GM21576 (cell line): ENCODE measurements around the gene CAPN6.

ENCODE experiments used
- ATAC-seq: cut with Tn5 transposase; IDR thresholded peaks from one replicate; pipeline ENCODE4 v1.9.1; 2021; ENCODE audit warnings: mild to moderate bottlenecking, moderate library complexity; ENCODE audit not compliant: unreplicated experiment

The CAPN6 gene, protein sequence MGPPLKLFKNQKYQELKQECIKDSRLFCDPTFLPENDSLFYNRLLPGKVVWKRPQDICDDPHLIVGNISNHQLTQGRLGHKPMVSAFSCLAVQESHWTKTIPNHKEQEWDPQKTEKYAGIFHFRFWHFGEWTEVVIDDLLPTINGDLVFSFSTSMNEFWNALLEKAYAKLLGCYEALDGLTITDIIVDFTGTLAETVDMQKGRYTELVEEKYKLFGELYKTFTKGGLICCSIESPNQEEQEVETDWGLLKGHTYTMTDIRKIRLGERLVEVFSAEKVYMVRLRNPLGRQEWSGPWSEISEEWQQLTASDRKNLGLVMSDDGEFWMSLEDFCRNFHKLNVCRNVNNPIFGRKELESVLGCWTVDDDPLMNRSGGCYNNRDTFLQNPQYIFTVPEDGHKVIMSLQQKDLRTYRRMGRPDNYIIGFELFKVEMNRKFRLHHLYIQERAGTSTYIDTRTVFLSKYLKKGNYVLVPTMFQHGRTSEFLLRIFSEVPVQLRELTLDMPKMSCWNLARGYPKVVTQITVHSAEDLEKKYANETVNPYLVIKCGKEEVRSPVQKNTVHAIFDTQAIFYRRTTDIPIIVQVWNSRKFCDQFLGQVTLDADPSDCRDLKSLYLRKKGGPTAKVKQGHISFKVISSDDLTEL

GRCh38 chrX:111270339-111270738 lies at the start of gene CAPN6:
CAPN6 (minus strand) TSS chrX:111270483; CDS start chrX:111263936, 6,547 bp downstream.
- ATAC-seq = no peak

DNA sequence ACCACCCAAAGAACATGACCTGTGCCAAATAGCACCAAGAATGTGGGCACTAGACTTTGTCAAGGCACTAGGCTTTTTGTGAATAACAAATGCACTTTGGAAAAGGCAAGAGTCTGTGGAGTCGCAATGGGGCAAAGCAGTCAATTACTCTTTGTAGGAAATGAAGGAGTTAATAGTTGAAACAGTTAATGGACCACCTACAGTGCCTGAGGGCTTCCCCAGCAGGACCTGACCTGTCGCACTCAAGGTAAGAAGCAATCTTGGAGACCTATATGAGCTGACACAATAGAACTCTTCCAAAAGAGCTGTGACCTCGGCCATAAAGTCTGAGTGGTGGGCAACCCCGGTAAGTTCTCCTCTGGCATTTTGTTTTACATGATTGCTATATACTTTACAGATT lies 49.2 kb upstream of the CAPN6 start:
- ATAC-seq = no peak

DNA sequence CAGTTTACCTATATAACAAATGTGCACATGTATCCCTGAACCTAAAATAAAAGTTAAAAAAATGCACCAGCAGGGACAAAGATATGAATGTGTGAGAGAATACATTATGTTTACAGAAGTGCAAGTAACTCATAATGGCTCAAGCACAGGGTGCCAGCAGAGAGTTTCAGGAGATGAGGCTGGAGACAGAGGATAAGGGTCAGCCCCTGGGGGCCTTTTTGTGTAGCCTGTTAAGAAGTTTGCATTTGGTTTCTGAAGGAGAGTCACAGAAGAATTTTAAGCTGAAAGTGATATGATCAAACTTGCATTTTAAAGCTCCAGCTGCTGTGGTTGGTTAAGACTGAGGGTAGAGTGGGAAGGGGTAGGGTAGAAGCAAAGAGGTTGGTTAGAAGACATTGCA lies 48.6 kb upstream of the CAPN6 start:
- no peak for ATAC-seq

- no peak for ATAC-seq
Observed at GRCh38 chrX:111309083-111309482, 38.8 kb upstream of the CAPN6 start.

DNA sequence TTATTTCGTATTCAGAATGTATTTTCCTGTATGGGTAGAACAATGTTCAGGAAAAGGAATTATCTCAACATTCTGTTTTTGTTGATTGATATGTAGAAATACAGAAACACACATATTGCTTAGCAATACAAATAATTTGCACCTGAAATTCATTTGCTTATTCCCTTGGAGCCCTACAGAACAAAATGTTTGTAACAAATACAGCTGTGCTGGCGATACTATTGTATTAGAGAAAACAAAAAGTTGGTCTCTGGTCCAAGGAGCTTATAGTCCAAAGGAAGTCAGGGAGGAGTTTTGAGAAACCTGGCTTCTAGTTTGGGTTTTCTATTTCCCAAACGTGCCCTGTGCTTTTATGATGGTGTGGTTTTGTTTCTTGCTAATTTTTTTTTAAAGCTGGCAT lies 37.8 kb upstream of the CAPN6 start:
- no peak for ATAC-seq

DNA sequence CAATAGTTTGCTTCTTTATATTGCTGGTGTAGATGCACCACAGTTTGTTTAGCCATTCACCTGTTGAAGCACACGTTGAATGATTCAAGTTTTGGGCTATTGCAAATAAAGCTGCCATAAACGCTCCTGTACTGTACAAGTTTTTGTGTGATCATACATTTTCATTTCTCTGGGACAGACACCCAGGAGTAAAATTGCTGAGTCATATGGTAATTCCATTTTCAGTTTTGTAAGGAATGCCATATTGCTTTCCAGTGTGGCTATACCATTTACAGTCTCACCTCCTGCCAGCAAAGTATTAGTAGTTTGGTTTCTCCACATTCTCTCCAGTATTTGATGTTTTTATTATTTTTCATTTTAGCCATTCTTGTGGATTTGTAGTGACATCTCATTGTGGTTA lies 32.0 kb upstream of the CAPN6 start:
- ATAC-seq = no peak

GRCh38 chrX:111288841-111289240 lies 18.6 kb upstream of the CAPN6 start:
- no peak for ATAC-seq

DNA sequence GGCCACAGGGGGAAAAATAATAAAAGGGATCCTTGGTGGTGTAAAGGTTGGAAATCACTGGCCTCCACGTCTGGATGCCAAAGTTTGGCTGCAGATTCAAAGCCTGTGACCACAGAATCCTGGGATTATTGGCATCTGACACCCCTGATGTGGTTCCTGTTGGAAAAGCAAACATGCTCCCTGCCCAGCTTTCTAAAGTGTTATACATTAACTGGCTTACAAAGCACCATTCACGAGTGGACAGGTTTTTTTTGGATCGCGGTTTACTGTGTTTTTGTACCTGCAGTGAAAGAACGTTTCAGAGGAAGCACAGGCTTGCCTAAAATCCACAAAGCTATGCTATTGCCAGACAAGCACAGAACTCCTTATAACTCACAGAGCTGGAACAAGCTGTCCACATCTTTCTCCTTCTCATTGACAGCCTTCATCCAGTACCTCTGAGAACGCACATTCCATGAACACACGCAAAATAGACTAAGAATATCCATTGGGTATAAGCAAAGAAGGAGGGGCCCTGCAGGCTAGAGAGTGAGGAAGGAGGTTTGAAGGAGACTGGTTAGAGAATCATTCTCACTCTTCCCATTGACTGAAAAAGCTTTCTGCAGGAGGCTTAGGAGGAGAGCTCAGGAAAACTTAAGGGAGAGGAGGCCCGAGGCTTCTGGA lies 14.5 kb upstream of the CAPN6 start:
- ATAC-seq = no peak

DNA sequence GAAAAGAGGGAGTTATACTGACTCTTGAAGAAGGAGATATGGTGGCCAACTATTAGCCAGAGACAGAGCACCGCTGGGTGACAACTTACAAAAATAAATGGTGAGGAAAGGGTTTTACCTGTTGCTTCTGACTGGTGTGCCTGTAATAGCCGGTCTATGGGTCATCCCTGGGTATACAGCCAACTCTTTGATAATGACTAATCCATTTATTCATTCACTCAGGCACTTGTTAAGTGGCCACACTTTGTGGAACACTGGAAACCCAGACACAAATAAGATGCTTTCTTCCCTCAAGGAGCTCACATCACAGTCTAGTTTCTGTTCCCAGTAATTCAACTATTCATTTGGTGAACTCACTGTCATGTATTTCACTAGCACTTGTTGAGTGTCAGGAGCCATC lies 13.2 kb upstream of the CAPN6 start:
- no peak for ATAC-seq

DNA sequence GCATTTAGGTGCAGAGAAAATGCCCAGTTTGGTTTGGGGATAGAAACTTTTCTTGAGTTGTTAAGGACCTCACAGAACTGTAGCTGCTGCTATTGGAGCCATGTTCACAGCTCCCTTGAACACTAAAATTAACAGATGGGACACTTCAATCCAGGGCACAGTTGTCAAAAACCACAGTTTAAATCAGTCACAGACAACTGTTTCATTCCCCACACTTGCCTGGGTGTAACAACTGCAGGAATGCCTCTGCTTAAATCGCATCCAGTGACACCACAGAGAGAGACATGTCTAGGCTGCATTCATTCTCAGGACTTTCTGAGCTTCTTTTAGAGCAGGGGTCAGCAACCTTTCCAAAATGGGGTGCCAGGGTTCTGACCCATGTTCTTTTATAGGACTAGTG lies 12.7 kb upstream of the CAPN6 start:
- ATAC-seq = no peak

GRCh38 chrX:111282139-111282538 lies 11.9 kb upstream of the CAPN6 start:
- no peak for ATAC-seq

- ATAC-seq = no peak
Observed at GRCh38 chrX:111268506-111268905, 1.8 kb downstream of the CAPN6 start.

DNA sequence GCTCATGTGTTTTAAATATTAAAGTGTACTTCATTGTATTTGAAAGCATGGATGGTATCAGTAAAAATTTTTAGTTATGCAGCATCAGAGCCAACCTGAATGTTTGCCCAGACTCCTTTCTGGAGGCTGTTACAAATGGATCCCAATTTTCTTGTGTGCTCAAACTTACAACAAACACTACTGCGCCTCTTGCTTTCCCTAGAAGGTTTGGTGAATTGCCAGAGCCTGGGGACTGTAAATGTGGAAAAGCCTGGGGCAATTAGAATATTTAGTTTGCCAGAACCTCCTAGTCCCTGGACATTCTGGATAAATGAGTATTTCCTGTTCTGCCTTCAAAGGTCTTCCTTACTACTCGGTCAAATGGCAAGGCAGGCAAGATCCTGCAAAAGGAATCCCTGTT lies 4.8 kb downstream of the CAPN6 start:
- ATAC-seq = no peak

DNA sequence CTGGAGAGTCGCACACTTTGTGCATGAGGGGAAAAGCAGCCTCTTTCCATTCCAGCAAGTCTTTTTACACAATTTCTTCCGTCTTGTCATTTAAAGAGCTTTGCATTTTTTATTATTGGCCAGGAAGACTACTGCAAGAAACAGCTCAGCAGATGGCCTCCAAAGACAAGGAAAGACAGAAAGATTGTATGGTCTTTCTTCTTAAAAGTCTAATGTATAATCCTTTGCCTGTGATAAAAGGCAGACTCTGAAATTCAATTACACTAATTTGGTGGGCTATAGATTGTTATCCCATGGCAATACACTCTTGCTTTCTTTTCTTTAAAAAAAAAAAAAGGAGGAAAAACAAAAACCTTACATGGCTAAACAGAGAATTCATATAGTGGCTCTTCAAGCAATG lies 5.9 kb downstream of the CAPN6 start:
- ATAC-seq = no peak

DNA sequence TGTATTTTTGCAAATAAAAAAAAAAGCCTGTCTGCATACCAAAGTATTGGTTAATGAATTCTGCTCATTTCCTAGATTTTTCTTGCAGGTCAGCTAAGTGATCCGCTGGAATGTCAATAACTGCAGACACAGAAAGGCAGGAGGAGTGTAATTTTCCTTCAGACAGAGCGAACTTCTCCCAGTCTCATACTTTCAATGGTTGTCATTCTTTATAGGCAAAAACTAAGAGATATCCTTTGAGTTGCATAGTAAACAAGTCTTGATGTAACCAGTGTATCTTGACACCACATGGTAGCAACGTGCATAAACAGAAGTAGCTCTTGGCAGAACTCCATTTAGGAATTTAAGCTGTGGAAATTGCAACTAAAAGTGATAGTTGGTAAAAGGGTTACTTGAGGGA lies 8.2 kb downstream of the CAPN6 start:
- no peak for ATAC-seq

DNA sequence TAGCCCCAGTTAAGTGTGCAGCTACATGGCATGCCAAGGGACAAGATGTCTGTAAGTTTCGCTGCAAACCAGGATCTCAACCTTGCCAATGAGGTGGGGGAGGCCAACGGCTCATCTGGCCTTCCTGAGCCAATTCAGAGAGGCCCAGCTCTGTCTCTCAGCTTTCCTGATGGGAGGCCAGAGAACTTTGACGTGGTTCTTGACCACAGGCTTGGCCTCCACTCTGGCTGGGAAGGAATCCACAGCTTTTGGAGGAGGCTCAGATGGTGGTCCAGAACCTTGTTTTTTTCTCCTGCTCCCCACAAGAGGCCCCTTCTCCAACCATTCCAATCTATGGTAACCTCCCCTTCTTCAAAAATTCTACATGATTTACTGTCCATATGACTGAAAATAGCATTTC lies 9.8 kb downstream of the CAPN6 start:
- ATAC-seq = no peak

GRCh38 chrX:111259559-111259958 lies 10.7 kb downstream of the CAPN6 start:
- ATAC-seq = no peak

DNA sequence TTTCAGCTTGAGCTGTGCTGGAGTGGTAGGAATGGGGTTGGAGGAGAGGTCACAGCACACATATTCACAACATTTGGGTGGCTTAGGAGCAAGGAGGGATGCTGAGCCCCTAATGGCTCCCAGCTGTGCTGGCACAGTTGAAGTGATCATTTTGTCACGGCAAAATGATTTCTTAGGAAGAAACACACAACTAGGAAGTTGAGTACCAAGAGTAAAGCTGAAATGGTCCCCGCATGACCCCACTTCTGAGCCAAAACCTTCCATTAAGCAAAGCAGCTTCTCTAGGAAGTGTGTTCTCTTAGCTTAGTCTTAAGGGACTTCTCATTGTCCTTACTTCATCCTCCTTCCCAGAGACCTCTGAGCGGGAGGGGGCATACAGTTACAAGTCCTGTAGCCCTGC lies 12.6 kb downstream of the CAPN6 start:
- ATAC-seq = no peak

DNA sequence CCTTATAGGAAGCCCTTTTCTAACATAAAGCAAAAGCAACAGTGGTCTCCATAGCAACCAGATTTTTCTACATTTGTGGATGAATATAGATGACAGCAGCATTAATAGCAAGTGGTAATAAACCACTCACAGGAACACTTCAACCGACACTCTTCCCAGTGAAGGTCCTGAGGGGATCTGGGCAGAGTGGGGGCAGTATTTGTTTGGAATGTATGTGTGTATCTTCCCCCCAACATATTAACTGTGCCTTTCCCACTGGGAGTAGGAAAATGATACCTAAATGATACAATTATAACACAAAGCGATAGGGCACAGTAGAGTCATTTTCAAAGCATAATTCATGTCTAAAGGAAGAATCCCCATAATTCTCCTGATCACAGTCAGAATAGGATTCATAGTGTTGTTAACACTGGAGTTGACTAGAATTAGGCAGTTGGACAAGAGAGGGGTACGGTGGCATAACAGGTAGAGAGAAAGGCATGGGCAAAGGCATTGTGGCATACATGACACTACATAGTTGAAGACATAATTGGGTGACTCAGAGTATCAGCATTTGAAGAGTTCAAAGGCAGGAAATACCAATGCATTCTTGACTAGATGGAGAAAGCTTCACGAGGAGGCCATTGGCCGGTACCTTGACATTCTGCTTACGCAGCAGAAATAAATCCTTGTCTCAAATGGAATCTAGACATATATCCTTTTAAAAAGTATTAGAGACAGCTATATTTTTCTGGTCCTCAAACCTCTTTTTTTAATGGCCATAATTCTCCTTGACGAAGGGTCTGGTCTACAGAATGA lies 15.2 kb downstream of the CAPN6 start:
- no peak for ATAC-seq

DNA sequence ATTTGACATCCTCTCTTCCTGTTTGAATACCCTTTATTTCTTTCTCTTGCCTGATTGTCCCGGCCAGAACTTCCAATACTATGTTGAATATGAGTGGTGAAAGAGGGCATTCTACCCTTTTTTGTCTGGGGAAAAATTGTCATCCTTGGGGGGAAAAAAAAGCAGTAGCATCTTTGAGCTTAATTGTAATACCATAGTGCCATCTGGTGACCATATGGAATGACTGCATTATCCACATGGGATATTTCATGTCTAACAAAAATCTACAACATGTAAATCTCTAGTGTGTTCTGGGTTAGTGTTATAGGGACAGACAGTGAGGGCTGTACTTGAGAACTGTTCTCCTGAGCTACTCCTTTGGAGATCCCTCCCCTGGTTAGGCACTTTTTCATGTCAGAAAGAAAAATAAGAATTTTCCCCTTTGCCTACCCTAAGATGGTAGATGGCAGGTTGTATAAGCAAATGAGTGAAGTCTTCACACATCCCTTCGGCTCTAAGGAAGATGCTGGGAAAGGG lies 26.0 kb downstream of the CAPN6 start:
- ATAC-seq = no peak

DNA sequence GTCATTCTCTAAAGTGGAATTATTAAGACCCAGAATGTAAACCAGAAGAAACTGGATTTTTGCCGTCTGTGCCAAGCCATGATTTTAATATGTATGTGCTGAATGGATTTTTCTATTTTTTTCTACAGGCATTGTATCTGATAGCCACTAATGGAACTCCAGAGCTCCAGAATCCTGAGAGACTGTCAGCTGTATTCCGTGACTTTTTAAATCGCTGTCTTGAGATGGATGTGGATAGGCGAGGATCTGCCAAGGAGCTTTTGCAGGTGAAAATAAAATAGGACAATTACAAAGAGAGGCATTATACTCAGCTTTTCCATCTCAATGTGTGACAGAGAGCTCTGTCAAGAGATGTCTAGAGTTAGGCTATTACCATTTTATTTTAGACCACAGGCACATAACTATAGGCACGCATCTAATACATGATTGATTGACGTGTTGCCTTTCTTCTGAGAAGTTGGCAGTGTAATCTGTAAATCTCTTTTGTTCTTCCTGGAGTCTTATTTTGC lies 53.9 kb downstream of the CAPN6 start:
- ATAC-seq = no peak
